ENCODE results near the gene TENT5A.
"Not testable (repeated sequence)": the region's sequence is repeated elsewhere in the genome, so short reads cannot be mapped to it uniquely, and the experiment has no call there.

TENT5A gene

GRCh38 chr6:81785377-81785776 is 32.9 kb upstream of the TENT5A start:
- TF ChIP-seq CTCF (IDR thresholded peaks at IDR 0.05; ENCODE audit: extremely low read depth, missing control alignments), result no peak

GRCh38 chr6:81783893-81784292 is 31.4 kb upstream of the TENT5A start:
- no peak for TF ChIP-seq CTCF (IDR thresholded peaks at IDR 0.05; ENCODE audit: extremely low read depth, missing control alignments)

More at GRCh38 chr6:81785377-81785776, 32.9 kb upstream of the TENT5A start:
- DNase-seq (ENCODE audit: low spot score), result no peak

GRCh38 chr6:81781624-81782023 is 29.1 kb upstream of the TENT5A start:
- no peak for TF ChIP-seq CTCF (IDR thresholded peaks at IDR 0.05; ENCODE audit: extremely low read depth, missing control alignments)

More at GRCh38 chr6:81783893-81784292, 31.4 kb upstream of the TENT5A start:
- DNase-seq (ENCODE audit: low spot score), result no peak

GRCh38 chr6:81777586-81778268 is 25.2 kb upstream of the TENT5A start:
- TF ChIP-seq CTCF (IDR thresholded peaks at IDR 0.05; ENCODE audit: extremely low read depth, missing control alignments), result no peak
- no peak for DNase-seq (ENCODE audit: low spot score)

More at GRCh38 chr6:81781624-81782023, 29.1 kb upstream of the TENT5A start:
- no peak for DNase-seq (ENCODE audit: low spot score)

- not testable (repeated sequence) for DNase-seq (ENCODE audit: low spot score)
Measured at GRCh38 chr6:81776219-81776618, 23.7 kb upstream of the TENT5A start.

- DNase-seq (ENCODE audit: low spot score), result no peak
- no peak for TF ChIP-seq CTCF (IDR thresholded peaks at IDR 0.05; ENCODE audit: extremely low read depth, missing control alignments)
Measured at GRCh38 chr6:81774542-81774941, 22.1 kb upstream of the TENT5A start.

GRCh38 chr6:81773887-81774286 is 21.4 kb upstream of the TENT5A start:
- TF ChIP-seq CTCF (IDR thresholded peaks at IDR 0.05; ENCODE audit: extremely low read depth, missing control alignments), result no peak

GRCh38 chr6:81772741-81773140 is 20.3 kb upstream of the TENT5A start:
- peak; percentile 58 for DNase-seq (ENCODE audit: low spot score)
- TF ChIP-seq CTCF (IDR thresholded peaks at IDR 0.05; ENCODE audit: extremely low read depth, missing control alignments), result no peak

More at GRCh38 chr6:81773887-81774286, 21.4 kb upstream of the TENT5A start:
- DNase-seq (ENCODE audit: low spot score), result no peak
